GM13976 (cell line): ENCODE measurements around the gene ENAH.
"Not testable (repeated sequence)": the region's sequence is repeated elsewhere in the genome, so short reads cannot be mapped to it uniquely, and the experiment has no call there.

ENCODE experiments used
- DNase-seq: peaks from one replicate; pipeline ENCODE4 v3.0.0; 2012; ENCODE audit warnings: low spot score
- CTCF ChIP-seq: IDR thresholded peaks from 2 replicates; pipeline ENCODE4 v1.5.1; 2012; ENCODE audit warnings: borderline replicate concordance, mild to moderate bottlenecking; ENCODE audit not compliant: insufficient read depth; ENCODE audit errors: extremely low read depth, missing control alignments, control extremely low read depth
- in situ Hi-C: fragments of 300-500 bp; cut with MboI; formaldehyde crosslinking; loops from one replicate; pipeline ENCODE4 v1.12.0; 2022; ENCODE audit warnings: low sequenced_read_pairs, mixed read lengths, inconsistent platforms; ENCODE audit not compliant: unreplicated experiment

ENAH gene

DNA sequence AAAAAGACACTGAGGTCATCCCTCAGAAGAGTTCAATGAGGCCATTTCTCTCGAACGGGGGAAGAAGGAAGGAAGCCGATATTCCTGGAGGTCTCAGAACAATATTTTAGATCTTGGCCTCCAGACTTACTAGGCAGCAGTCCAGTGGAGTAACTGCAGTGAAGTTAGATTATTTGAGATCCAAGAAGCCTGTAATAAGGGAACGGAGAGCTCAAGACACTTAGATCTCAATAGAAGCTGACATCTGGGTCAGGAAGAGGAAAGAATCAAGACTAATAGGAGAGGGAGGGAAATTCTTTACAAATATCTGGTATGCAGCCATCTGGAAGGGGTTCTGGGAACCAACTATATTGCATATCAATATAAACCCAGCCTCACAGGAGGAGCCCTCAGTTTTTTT, 13.6 kb upstream of the ENAH start:
- in situ Hi-C loops = no loop called here
- no peak for TF ChIP-seq CTCF
- DNase-seq = no peak

- DNase-seq = no peak
- in situ Hi-C loops = no loop called here
- TF ChIP-seq CTCF = no peak
These were observed 11.8 kb upstream of the ENAH start for GRCh38 chr1:225664762-225665161.

DNA sequence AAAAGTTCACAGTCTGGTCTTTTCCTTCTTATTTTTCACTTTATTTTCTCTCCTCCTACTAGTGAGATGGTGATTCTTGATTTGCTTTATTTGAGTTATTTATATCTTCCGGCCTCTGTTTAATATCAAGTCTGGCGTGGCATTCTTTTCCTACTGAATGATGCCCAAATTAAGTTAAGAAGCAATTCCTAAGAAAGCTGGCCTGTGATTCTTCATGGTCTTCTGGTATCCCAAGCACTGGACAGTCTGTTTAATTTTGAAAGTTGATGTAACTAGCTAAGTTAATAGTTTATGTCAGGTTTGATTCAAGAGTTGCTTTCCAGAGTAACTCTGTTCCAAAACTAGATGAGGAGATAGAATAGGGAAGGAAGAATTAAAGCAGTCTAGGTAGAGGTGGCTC, 9.2 kb upstream of the ENAH start:
- in situ Hi-C loops = no loop called here
- no peak for DNase-seq
- no peak for TF ChIP-seq CTCF

- TF ChIP-seq CTCF = no peak
- in situ Hi-C loops = no loop called here
- DNase-seq = no peak
These were observed 7.6 kb upstream of the ENAH start for GRCh38 chr1:225660544-225660946.

DNA sequence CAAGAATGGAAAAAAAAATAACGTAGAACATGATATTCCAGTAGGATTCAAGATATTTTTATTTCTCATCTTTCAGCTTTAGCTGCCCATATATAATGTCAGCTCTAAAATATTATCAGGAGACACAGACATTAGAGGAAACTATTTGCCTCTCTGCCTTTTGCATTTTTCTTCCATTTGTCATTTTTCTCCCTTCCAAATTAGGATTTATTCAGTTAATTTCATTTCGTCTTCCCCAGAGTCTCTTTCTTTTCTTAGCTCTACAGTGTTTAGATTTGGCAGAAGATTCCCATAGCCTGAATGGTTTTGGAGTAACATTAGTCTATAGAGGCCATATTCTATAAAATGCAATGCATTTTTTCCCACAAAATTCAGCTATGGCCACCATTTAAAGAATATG, 5.1 kb upstream of the ENAH start:
- no peak for TF ChIP-seq CTCF
- DNase-seq = no peak
- in situ Hi-C loops = no loop called here

DNA sequence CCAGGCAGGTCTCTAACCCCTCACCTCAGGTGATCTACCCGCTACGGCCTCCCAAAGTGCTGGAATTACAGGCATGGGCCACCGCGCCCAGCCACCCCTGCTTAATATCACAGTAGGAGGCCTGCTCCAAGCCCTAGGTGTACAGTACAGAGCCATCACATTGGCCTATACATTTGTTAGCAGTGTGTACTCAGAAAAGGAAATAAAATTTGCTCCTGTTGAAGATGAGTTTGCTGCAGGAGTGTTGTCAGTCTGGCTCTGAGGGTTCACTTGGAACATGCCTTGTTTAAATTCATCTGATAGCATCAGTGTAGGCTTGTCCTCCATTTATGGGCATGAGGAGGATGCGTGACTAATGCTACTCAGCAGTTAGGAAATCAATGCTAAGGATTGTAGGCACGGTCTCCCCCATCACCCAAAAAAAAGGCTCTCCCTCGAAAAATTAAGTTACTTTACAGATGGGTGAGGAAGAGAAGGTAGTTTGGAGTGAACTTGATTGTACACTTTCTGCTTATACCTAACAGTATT, 4.6 kb upstream of the ENAH start:
- in situ Hi-C loops = no loop called here
- no peak for DNase-seq
- TF ChIP-seq CTCF = no peak

DNA sequence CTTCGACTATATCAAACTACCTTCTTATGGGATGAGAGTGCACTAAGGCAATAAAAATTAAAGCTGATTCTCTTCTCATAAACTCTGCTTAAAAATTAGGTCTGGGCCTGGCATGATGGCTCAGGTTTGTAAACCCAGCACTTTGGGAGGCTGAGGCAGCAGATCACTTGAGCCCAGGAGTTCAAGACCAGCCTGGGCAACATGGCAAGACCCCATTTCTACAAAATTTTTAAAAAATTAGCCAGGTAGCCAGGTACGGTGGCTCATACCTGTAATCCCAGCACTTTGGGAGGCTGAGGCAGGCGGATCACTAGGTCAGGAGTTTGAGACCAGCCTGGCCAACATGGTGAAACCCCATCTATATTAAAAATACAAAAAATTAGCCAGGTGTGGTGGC, 3.3 kb upstream of the ENAH start:
- DNase-seq, in situ Hi-C loops: not testable (repeated sequence)
